Measurements from ENCODE around the gene C19orf53. TPM values are rescaled to one million over a fixed set of nuclear protein-coding genes. Genes with fewer than 3 reads are reported as not detected.

The C19orf53 gene
- total and polyA plus RNA-seq, 9 of the 15 experiments (the other 6 are each of a cell fraction or from before 2014, with no cell fraction given) = 98.5 to 441 (median 164) TPM

- peaks cover 7 to 29% of the 10 kb centered on the region in 2 experiments; a peak in 3 of 5 replicates for H3K4me1 ChIP-seq (replicated peaks in 1 of 2; ENCODE audit: control insufficient read depth in 2 of 2, insufficient read depth in 2 of 2, low read length in 2 of 2)
- in situ Hi-C loops (cut with MboI) (no loop called here), intact Hi-C loops (cut with micrococcal nuclease) (no loop called here)
- 97% methylated on average over 16 of the region's 19 CpGs for WGBS (ENCODE audit: insufficient coverage, low coverage, missing lambda C conversion rate)
- no peak for ATAC-seq
- no peaks in the 10 kb centered on the region for H3K27me3 ChIP-seq (ENCODE audit: control insufficient read depth in 2 of 2, insufficient read depth in 2 of 2, low read length in 2 of 2)
- no peak overlapping the region for H3K4me3 ChIP-seq
- POLR2A ChIA-PET = interaction anchor here (0.6 kb wide), 1 partner anchor 865 kb away, joined by 3 read pairs; no protein-coding TSS in a partner anchor
- H3K4me2 ChIP-seq (ENCODE audit: insufficient read depth, low read length) = no peak overlapping the region
- no peak for DNase-seq (ENCODE audit: extremely low read depth in 1 of 4, low spot score in 3 of 4)
- peaks cover 48% of the 10 kb centered on the region; the same call in 2 of the 3 replicates for H3K36me3 ChIP-seq (ENCODE audit: control insufficient read depth, insufficient read depth, low read length)
- no peak overlapping the region for H3K27ac ChIP-seq (ENCODE audit: extremely low read depth, low read depth, low read length)
- H2AFZ ChIP-seq (ENCODE audit: low read depth, low read length) = no peak overlapping the region
- peaks cover 23% of the 10 kb centered on the region for H3K79me2 ChIP-seq (ENCODE audit: control insufficient read depth, insufficient read depth, low read length)
- H3K9ac ChIP-seq (ENCODE audit: insufficient read depth in 1 of 2, low read depth in 2 of 2, low read length in 2 of 2) = 0 out of 4 replicates have a peak overlapping the region, but pooled peaks of 1 of the 2 experiments have one; percentile 8
- no TSS peak for BruUV-seq (replicated peaks)
- no peak for FAIRE-seq
- CTCF ChIA-PET (ENCODE audit: low intra/inter-chr PET ratio) = no interaction called here
- TF ChIP-seq RBFOX2 (IDR thresholded peaks at IDR 0.05; ENCODE audit: low read depth, low read length) (peak; percentile 44), ZNF224 (CRISPR knock-in tag; IDR thresholded peaks at IDR 0.05) (no peak), FOXK2 (conservative IDR thresholded peaks at IDR 0.05 in 1 of 2, IDR thresholded peaks at IDR 0.05 in 1 of 2; ENCODE audit: low read depth in 2 of 2) (no peak), ARID3B (CRISPR knock-in tag; IDR thresholded peaks at IDR 0.05; ENCODE audit: borderline replicate concordance) (no peak), HNRNPLL (IDR thresholded peaks at IDR 0.05; ENCODE audit: low read depth, low read length, poor library complexity, severe bottlenecking) (no peak)
- no peaks in the 10 kb centered on the region for H3K9me1 ChIP-seq (ENCODE audit: control insufficient read depth, insufficient read depth, low read length)
- no peaks in the 10 kb centered on the region for H3K9me3 ChIP-seq (replicated peaks; ENCODE audit: control insufficient read depth, insufficient read depth, low read depth, low read length)
- H4K20me1 ChIP-seq (replicated peaks; ENCODE audit: control insufficient read depth, insufficient read depth, low read length) = no peaks in the 10 kb centered on the region
These were observed 5.7 kb upstream of the C19orf53 start for GRCh38 chr19:13768510-13768909.

All from K562 (cell line).